BLaER1 (cell line): ENCODE results near the gene PGBD5.

ENCODE experiments used
- H3K27ac ChIP-seq: shearing (Covaris generic); formaldehyde crosslinking; 2 replicates; pipeline ENCODE4 v1.8.1; 2022
- H3K27me3 ChIP-seq: shearing (Covaris generic); formaldehyde crosslinking; 2 replicates; pipeline ENCODE4 v1.8.1; 2022
- H3K36me3 ChIP-seq: shearing (Covaris generic); formaldehyde crosslinking; 2 replicates; pipeline ENCODE4 v1.8.1; 2022
- H3K4me1 ChIP-seq: shearing (Covaris generic); formaldehyde crosslinking; 2 replicates; pipeline ENCODE4 v1.8.1; 2022
- H3K4me2 ChIP-seq: shearing (Covaris generic); formaldehyde crosslinking; 2 replicates; pipeline ENCODE4 v1.8.1; 2022
- H3K4me3 ChIP-seq: shearing (Covaris generic); formaldehyde crosslinking; 2 replicates; pipeline ENCODE4 v1.8.1; 2022
- H3K9ac ChIP-seq: shearing (Covaris generic); formaldehyde crosslinking; 2 replicates; pipeline ENCODE4 v1.8.1; 2022
- H3K9me3 ChIP-seq: shearing (Covaris generic); formaldehyde crosslinking; 2 replicates; pipeline ENCODE4 v1.8.1; 2022
- H4K20me1 ChIP-seq: shearing (Covaris generic); formaldehyde crosslinking; 2 replicates; pipeline ENCODE4 v1.8.1; 2022
- Cebpa-rat ChIP-seq: shearing (Covaris generic); IDR thresholded peaks from 2 replicates; pipeline ENCODE4 v1.8.1; 2022

PGBD5 gene

GRCh38 chr1:230400007-230400344 lies 26.2 kb downstream of the PGBD5 start:
- no peak overlapping the region for H3K9ac ChIP-seq
- H4K20me1 ChIP-seq, result no peaks in the 10 kb centered on the region
- H3K36me3 ChIP-seq, result no peaks in the 10 kb centered on the region
- no peaks in the 10 kb centered on the region for H3K27me3 ChIP-seq
- peaks cover 8% of the 10 kb centered on the region; the same call in 1 of the 2 replicates for H3K4me1 ChIP-seq
- no peak overlapping the region for H3K27ac ChIP-seq
- H3K4me2 ChIP-seq, result no peak overlapping the region; the same call in 1 of the 2 replicates
- H3K4me3 ChIP-seq, result no peak overlapping the region
- H3K9me3 ChIP-seq, result no peaks in the 10 kb centered on the region
- TF ChIP-seq Cebpa-rat, result no peak

GRCh38 chr1:230399321-230400006 lies 26.7 kb downstream of the PGBD5 start:
- Histone ChIP-seq H3K27ac (no peak overlapping the region), H3K36me3 (no peaks in the 10 kb centered on the region), H3K4me1 (peaks cover 8% of the 10 kb centered on the region; the same call in 1 of the 2 replicates), H3K9me3 (no peaks in the 10 kb centered on the region), H3K4me3 (no peak overlapping the region), H4K20me1 (no peaks in the 10 kb centered on the region), H3K4me2 (no peak overlapping the region), H3K27me3 (no peaks in the 10 kb centered on the region), H3K9ac (no peak overlapping the region)
- no peak for TF ChIP-seq Cebpa-rat

- no peaks in the 10 kb centered on the region for H3K27me3 ChIP-seq
- no peak for TF ChIP-seq Cebpa-rat
- H3K9me3 ChIP-seq, result no peaks in the 10 kb centered on the region
- H3K4me3 ChIP-seq, result no peak overlapping the region
- H3K27ac ChIP-seq, result no peak overlapping the region
- no peaks in the 10 kb centered on the region for H3K36me3 ChIP-seq
- peaks cover 12% of the 10 kb centered on the region for H3K4me1 ChIP-seq
- H4K20me1 ChIP-seq, result no peaks in the 10 kb centered on the region
- H3K9ac ChIP-seq, result no peak overlapping the region
- H3K4me2 ChIP-seq, result no peak overlapping the region
These were observed 27.3 kb downstream of the PGBD5 start for GRCh38 chr1:230398856-230399255.

- no peak overlapping the region for H3K27ac ChIP-seq
- no peaks in the 10 kb centered on the region for H3K36me3 ChIP-seq
- peaks cover 7% of the 10 kb centered on the region; the same call in 1 of the 2 replicates for H3K9me3 ChIP-seq
- no peak overlapping the region for H3K9ac ChIP-seq
- peaks cover 29% of the 10 kb centered on the region for H3K4me1 ChIP-seq
- H3K4me3 ChIP-seq, result no peak overlapping the region
- no peak for TF ChIP-seq Cebpa-rat
- H3K4me2 ChIP-seq, result peak overlapping the region; percentile 42; the same call in 1 of the 2 replicates
- no peaks in the 10 kb centered on the region for H3K27me3 ChIP-seq
- H4K20me1 ChIP-seq, result no peaks in the 10 kb centered on the region
These were observed 29.2 kb downstream of the PGBD5 start for GRCh38 chr1:230396966-230397365.

GRCh38 chr1:230395932-230396331 lies 30.2 kb downstream of the PGBD5 start:
- Histone ChIP-seq H3K36me3 (no peaks in the 10 kb centered on the region), H3K27me3 (no peaks in the 10 kb centered on the region), H3K9ac (no peak overlapping the region), H3K27ac (no peak overlapping the region), H4K20me1 (no peaks in the 10 kb centered on the region), H3K4me1 (peaks cover 39% of the 10 kb centered on the region), H3K4me2 (no peak overlapping the region), H3K4me3 (no peak overlapping the region), H3K9me3 (peaks cover 7% of the 10 kb centered on the region; the same call in 1 of the 2 replicates)
- TF ChIP-seq Cebpa-rat, result no peak

GRCh38 chr1:230394741-230395140 lies 31.4 kb downstream of the PGBD5 start:
- H3K4me3 ChIP-seq, result no peak overlapping the region
- no peak for TF ChIP-seq Cebpa-rat
- H3K27ac ChIP-seq, result no peak overlapping the region
- H3K4me1 ChIP-seq, result peaks cover 44% of the 10 kb centered on the region
- H3K4me2 ChIP-seq, result no peak overlapping the region
- H3K27me3 ChIP-seq, result no peaks in the 10 kb centered on the region
- no peaks in the 10 kb centered on the region for H3K36me3 ChIP-seq
- peaks cover 7% of the 10 kb centered on the region; the same call in 1 of the 2 replicates for H3K9me3 ChIP-seq
- no peak overlapping the region for H3K9ac ChIP-seq
- no peaks in the 10 kb centered on the region for H4K20me1 ChIP-seq

GRCh38 chr1:230394134-230394533 lies 32.0 kb downstream of the PGBD5 start:
- Histone ChIP-seq H3K9ac (no peak overlapping the region), H3K36me3 (no peaks in the 10 kb centered on the region), H4K20me1 (no peaks in the 10 kb centered on the region), H3K4me2 (peak overlapping the region; percentile 40), H3K27me3 (no peaks in the 10 kb centered on the region), H3K9me3 (peaks cover 7% of the 10 kb centered on the region; the same call in 1 of the 2 replicates), H3K4me1 (peaks cover 44% of the 10 kb centered on the region), H3K27ac (no peak overlapping the region), H3K4me3 (no peak overlapping the region)
- TF ChIP-seq Cebpa-rat, result no peak

- no peak for TF ChIP-seq Cebpa-rat
- no peaks in the 10 kb centered on the region for H3K27me3 ChIP-seq
These were observed 32.4 kb downstream of the PGBD5 start for GRCh38 chr1:230393722-230394121.

GRCh38 chr1:230392920-230393521 lies 33.1 kb downstream of the PGBD5 start:
- Histone ChIP-seq H4K20me1 (no peaks in the 10 kb centered on the region), H3K27ac (peak overlapping the region; percentile 80; the same call in 1 of the 2 replicates), H3K4me1 (peaks cover 44% of the 10 kb centered on the region), H3K4me3 (0 out of 2 replicates have a peak overlapping the region, but pooled peaks have one; percentile 11), H3K36me3 (no peaks in the 10 kb centered on the region), H3K4me2 (peak overlapping the region; percentile 84), H3K9me3 (peaks cover 7% of the 10 kb centered on the region; the same call in 1 of the 2 replicates), H3K27me3 (no peaks in the 10 kb centered on the region), H3K9ac (no peak overlapping the region)
- no peak for TF ChIP-seq Cebpa-rat

More at GRCh38 chr1:230393722-230394121, 32.4 kb downstream of the PGBD5 start:
- H3K27ac ChIP-seq, result no peak overlapping the region
- H3K4me3 ChIP-seq, result no peak overlapping the region
- peaks cover 44% of the 10 kb centered on the region for H3K4me1 ChIP-seq
- H3K36me3 ChIP-seq, result no peaks in the 10 kb centered on the region
- peaks cover 7% of the 10 kb centered on the region; the same call in 1 of the 2 replicates for H3K9me3 ChIP-seq
- no peak overlapping the region for H3K9ac ChIP-seq
- peak overlapping the region; percentile 40 for H3K4me2 ChIP-seq
- H4K20me1 ChIP-seq, result no peaks in the 10 kb centered on the region

GRCh38 chr1:230392536-230392909 lies 33.6 kb downstream of the PGBD5 start:
- H3K27ac ChIP-seq, result peak overlapping the region; percentile 80
- peaks cover 44% of the 10 kb centered on the region for H3K4me1 ChIP-seq
- no peaks in the 10 kb centered on the region for H3K27me3 ChIP-seq
- H3K36me3 ChIP-seq, result no peaks in the 10 kb centered on the region
- H3K4me2 ChIP-seq, result peak overlapping the region; percentile 84
- no peaks in the 10 kb centered on the region for H4K20me1 ChIP-seq
- H3K9ac ChIP-seq, result no peak overlapping the region
- no peak for TF ChIP-seq Cebpa-rat
- peaks cover 7% of the 10 kb centered on the region; the same call in 1 of the 2 replicates for H3K9me3 ChIP-seq
- peak overlapping the region; percentile 11; the same call in 1 of the 2 replicates for H3K4me3 ChIP-seq
